Breast epithelium (tissue), 3 donors: Measurements from ENCODE around the gene KRTAP5-5.

Experiments used
- POLR2A ChIP-seq: fragments of 450-650 bp; IDR thresholded peaks from one replicate; pipeline ENCODE4 v1.6.1; 2016; ENCODE audit warnings: antibody characterized with exemption, mild to moderate bottlenecking, moderate library complexity
- TF ChIP-seq, protein P1 (sequence below), 3 donors: fragments of 450-650 bp; IDR thresholded peaks; one replicate each; pipeline ENCODE4 v1.5.1; 2016 to 2017; ENCODE audit warnings: antibody characterized with exemption in 3 of 3, mild to moderate bottlenecking in 3 of 3, moderate library complexity in 3 of 3

DNA sequence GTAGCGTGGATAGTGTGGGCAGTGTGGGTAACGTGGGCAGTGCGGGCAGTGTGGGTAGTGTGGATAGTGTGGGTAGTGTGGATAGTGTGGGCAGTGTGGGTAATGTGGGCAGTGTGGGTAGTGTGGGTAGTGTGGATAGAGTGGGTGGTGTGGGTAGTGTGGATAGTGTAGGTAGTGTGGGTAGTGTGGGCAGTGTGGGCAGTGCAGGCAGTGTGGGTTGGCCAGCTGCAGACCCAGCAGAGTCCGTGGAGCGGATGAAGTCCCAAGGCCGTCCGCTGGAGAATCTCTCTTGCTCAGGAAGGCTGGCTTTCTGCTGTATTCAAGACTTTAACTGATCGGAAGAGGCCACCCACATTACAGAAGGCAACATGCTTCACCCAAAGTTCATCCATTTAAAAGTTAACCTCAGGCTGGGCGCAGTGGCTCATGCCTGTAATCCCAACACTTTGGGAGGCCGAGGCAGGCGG is 41.4 kb downstream of the KRTAP5-5 start:
- TF ChIP-seq POLR2A, result no peak
- TF ChIP-seq, protein P1, sequence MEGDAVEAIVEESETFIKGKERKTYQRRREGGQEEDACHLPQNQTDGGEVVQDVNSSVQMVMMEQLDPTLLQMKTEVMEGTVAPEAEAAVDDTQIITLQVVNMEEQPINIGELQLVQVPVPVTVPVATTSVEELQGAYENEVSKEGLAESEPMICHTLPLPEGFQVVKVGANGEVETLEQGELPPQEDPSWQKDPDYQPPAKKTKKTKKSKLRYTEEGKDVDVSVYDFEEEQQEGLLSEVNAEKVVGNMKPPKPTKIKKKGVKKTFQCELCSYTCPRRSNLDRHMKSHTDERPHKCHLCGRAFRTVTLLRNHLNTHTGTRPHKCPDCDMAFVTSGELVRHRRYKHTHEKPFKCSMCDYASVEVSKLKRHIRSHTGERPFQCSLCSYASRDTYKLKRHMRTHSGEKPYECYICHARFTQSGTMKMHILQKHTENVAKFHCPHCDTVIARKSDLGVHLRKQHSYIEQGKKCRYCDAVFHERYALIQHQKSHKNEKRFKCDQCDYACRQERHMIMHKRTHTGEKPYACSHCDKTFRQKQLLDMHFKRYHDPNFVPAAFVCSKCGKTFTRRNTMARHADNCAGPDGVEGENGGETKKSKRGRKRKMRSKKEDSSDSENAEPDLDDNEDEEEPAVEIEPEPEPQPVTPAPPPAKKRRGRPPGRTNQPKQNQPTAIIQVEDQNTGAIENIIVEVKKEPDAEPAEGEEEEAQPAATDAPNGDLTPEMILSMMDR (IDR thresholded peaks at IDR 0.05), result no peak
